ENCODE measurements around the gene PI16. TPM values are rescaled to one million over a fixed set of nuclear protein-coding genes. Genes with fewer than 3 reads are reported as not detected.

Gene PI16
- total RNA-seq, 2 experiments from 2014 or later = 5.2 to 7.8 TPM

DNA sequence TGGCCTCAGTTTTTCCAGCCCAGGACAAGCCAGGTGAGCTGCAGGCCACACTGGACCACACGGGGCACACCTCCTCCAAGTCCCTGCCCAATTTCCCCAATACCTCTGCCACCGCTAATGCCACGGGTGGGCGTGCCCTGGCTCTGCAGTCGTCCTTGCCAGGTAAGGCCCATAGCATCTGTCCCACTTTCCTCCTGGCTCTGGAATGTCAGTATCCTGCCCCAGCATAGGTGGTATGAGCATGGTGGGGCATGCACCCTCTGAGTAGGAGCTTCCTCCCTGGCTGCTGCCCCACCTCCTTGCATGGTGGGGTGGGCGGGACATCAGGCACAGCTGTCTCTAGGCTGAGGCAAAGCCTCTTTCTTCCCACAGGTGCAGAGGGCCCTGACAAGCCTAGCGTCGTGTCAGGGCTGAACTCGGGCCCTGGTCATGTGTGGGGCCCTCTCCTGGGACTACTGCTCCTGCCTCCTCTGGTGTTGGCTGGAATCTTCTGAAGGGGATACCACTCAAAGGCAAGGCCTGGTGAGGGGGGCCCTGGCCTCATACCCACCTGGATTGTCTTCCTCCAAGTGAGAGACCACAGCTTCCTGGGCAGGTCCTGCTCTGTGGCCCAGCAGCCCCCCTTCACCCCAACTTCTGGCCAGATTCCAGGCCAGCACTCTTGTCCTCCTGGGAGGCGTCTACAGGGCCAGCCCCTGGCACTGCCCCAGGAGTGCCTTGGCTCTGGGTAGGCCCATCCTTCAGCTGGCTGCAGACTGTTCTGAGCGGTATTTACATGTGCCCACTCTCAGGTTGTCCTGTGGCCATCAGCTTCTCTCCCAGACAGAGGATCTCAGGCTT is 9.1 kb downstream of the PI16 start:
- POLR2A ChIA-PET = interaction anchor here (0.6 to 4.6 kb wide), 6 partner anchors 9 to 398 kb away, joined by 3 to 31 read pairs (median 6); partner anchors contain the start of genes MTCH1 and PI16
- Histone ChIP-seq H3K27ac (ENCODE audit: low read depth in 1 of 2, low read length in 2 of 2) (peak overlapping the region in 1 of 2 donors; percentile 72), H3K4me3 (ENCODE audit: low read length) (no peak overlapping the region), H3K4me1 (ENCODE audit: insufficient read depth, low read length) (peaks cover 35% of the 10 kb centered on the region), H3K36me3 (ENCODE audit: insufficient read depth, low read length) (peaks cover 15% of the 10 kb centered on the region), H3K9me3 (ENCODE audit: control insufficient read depth in 1 of 2, insufficient read depth in 1 of 2, low read length in 2 of 2) (no peaks in the 10 kb centered on the region), H3K27me3 (ENCODE audit: control insufficient read depth in 1 of 2, insufficient read depth in 2 of 2, low read length in 2 of 2) (no peaks in the 10 kb centered on the region)
- DNase-seq = peak in 8 of 14 experiments; percentile 23 to 72 (median 46)
- TF ChIP-seq, protein P1, sequence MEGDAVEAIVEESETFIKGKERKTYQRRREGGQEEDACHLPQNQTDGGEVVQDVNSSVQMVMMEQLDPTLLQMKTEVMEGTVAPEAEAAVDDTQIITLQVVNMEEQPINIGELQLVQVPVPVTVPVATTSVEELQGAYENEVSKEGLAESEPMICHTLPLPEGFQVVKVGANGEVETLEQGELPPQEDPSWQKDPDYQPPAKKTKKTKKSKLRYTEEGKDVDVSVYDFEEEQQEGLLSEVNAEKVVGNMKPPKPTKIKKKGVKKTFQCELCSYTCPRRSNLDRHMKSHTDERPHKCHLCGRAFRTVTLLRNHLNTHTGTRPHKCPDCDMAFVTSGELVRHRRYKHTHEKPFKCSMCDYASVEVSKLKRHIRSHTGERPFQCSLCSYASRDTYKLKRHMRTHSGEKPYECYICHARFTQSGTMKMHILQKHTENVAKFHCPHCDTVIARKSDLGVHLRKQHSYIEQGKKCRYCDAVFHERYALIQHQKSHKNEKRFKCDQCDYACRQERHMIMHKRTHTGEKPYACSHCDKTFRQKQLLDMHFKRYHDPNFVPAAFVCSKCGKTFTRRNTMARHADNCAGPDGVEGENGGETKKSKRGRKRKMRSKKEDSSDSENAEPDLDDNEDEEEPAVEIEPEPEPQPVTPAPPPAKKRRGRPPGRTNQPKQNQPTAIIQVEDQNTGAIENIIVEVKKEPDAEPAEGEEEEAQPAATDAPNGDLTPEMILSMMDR (IDR thresholded peaks at IDR 0.05) = no peak
- H3K4me1 Mint-ChIP-seq (ENCODE audit: low read depth) = peaks cover 50% of the 10 kb centered on the region
- peaks cover 37% of the 10 kb centered on the region for H3K36me3 Mint-ChIP-seq (ENCODE audit: low read depth)
- intact Hi-C loops (cut with DNase I, micrococcal nuclease) = loop anchor here (2.0 to 5.0 kb wide), 2 partner anchors 21 to 76 kb away; partner anchors contain the start of gene C6orf89 (in 1 of the 2)
- H3K27ac Mint-ChIP-seq = peak overlapping the region; percentile 86
- no peaks in the 10 kb centered on the region for H3K27me3 Mint-ChIP-seq
- ATAC-seq (ENCODE audit: poor library complexity) = peak; percentile 74
- CTCF ChIA-PET = interaction anchor here (1.0 to 1.7 kb wide), 3 partner anchors 54 to 78 kb away, joined by 3 to 7 read pairs (median 4); partner anchors contain the start of gene C6orf89
- H3K4me3 Mint-ChIP-seq = peak overlapping the region; percentile 65
- H3K9me3 Mint-ChIP-seq = no peaks in the 10 kb centered on the region

DNA sequence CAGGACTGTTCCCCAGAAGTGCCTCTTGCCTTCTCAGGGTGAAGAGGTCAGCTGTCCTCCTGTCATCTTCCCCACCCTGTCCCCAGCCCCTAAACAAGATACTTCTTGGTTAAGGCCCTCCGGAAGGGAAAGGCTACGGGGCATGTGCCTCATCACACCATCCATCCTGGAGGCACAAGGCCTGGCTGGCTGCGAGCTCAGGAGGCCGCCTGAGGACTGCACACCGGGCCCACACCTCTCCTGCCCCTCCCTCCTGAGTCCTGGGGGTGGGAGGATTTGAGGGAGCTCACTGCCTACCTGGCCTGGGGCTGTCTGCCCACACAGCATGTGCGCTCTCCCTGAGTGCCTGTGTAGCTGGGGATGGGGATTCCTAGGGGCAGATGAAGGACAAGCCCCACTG is 9.8 kb downstream of the PI16 start:
- Histone ChIP-seq H3K4me3 (ENCODE audit: low read length) (no peak overlapping the region), H3K4me1 (ENCODE audit: insufficient read depth, low read length) (peaks cover 35% of the 10 kb centered on the region), H3K36me3 (ENCODE audit: insufficient read depth, low read length) (peaks cover 22% of the 10 kb centered on the region), H3K27me3 (ENCODE audit: control insufficient read depth in 1 of 2, insufficient read depth in 2 of 2, low read length in 2 of 2) (no peaks in the 10 kb centered on the region), H3K9me3 (ENCODE audit: control insufficient read depth in 1 of 2, insufficient read depth in 1 of 2, low read length in 2 of 2) (no peaks in the 10 kb centered on the region), H3K27ac (ENCODE audit: low read depth in 1 of 2, low read length in 2 of 2) (peak overlapping the region in 1 of 2 donors; percentile 72)
- Mint-ChIP-seq H3K4me1 (ENCODE audit: low read depth) (peaks cover 50% of the 10 kb centered on the region), H3K9me3 (no peaks in the 10 kb centered on the region), H3K27ac (peak overlapping the region; percentile 86), H3K4me3 (peak overlapping the region; percentile 68), H3K27me3 (no peaks in the 10 kb centered on the region), H3K36me3 (ENCODE audit: low read depth) (peaks cover 43% of the 10 kb centered on the region)
- ChIA-PET CTCF (interaction anchor here (1.0 to 1.7 kb wide), 2 partner anchors 54 to 79 kb away, joined by 4 to 7 read pairs; partner anchors contain the start of gene C6orf89), POLR2A (interaction anchor here (1.8 to 4.6 kb wide), 2 partner anchors 10 to 22 kb away, joined by 13 to 31 read pairs; partner anchors contain the start of genes MTCH1 and PI16)
- TF ChIP-seq, protein P1 (IDR thresholded peaks at IDR 0.05) = no peak
- DNase-seq (peak in 1 of 14 experiments; percentile 18), ATAC-seq (ENCODE audit: poor library complexity) (no peak)
- intact Hi-C loops (cut with DNase I, micrococcal nuclease) = loop anchor here (2.0 to 5.0 kb wide), 2 partner anchors 20 to 77 kb away; partner anchors contain the start of gene C6orf89 (in 1 of the 2)

DNA sequence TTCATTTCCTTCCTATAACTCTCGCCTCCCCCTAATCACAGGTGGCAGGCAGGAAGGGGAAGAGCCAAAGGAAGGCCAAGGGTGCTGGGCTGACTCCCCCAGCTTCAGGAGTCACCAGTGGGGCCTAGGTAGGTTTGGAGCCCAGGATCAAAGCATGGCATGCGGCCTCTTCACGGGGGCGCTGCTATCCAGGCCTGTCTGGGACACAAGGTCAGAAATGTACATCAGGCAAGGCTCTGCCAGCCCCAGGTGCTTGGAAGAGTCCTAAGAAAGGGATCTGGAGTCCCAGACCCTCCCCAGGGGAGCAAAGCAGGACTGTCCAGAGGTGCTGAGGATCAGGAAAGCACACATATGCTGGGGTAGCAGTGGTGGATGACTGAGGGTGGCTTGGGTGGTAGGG is 10.4 kb downstream of the PI16 start:
- H3K4me1 Mint-ChIP-seq (ENCODE audit: low read depth) = peaks cover 49% of the 10 kb centered on the region
- peak in 1 of 14 experiments; percentile 9 for DNase-seq
- H3K36me3 Mint-ChIP-seq (ENCODE audit: low read depth) = peaks cover 49% of the 10 kb centered on the region
- peak overlapping the region; percentile 68 for H3K4me3 Mint-ChIP-seq
- Histone ChIP-seq H3K27ac (ENCODE audit: low read depth in 1 of 2, low read length in 2 of 2) (peak overlapping the region; percentile 10 to 33), H3K9me3 (ENCODE audit: control insufficient read depth in 1 of 2, insufficient read depth in 1 of 2, low read length in 2 of 2) (no peaks in the 10 kb centered on the region), H3K36me3 (ENCODE audit: insufficient read depth, low read length) (peaks cover 28% of the 10 kb centered on the region), H3K4me1 (ENCODE audit: insufficient read depth, low read length) (peaks cover 33% of the 10 kb centered on the region), H3K27me3 (ENCODE audit: control insufficient read depth in 1 of 2, insufficient read depth in 2 of 2, low read length in 2 of 2) (no peaks in the 10 kb centered on the region), H3K4me3 (ENCODE audit: low read length) (no peak overlapping the region)
- ChIA-PET POLR2A (interaction anchor here (3.1 to 4.6 kb wide), 2 partner anchors 9 to 21 kb away, joined by 19 to 31 read pairs; partner anchors contain the start of genes MTCH1 and PI16), CTCF (interaction anchor here (1.1 kb wide), 1 partner anchor 9 kb away, joined by 3 read pairs; no protein-coding TSS in a partner anchor)
- H3K27me3 Mint-ChIP-seq = no peaks in the 10 kb centered on the region
- H3K27ac Mint-ChIP-seq = peak overlapping the region; percentile 81
- no peak for ATAC-seq (ENCODE audit: poor library complexity)
- H3K9me3 Mint-ChIP-seq = no peaks in the 10 kb centered on the region
- TF ChIP-seq, protein P1 (IDR thresholded peaks at IDR 0.05) = no peak
- intact Hi-C loops (cut with DNase I, micrococcal nuclease) = loop anchor here (2.0 to 5.0 kb wide), 2 partner anchors 20 to 78 kb away; partner anchors contain the start of gene C6orf89 (in 1 of the 2)
